GM19238 (cell line): ENCODE results near the gene NECTIN3.

Experiments
- DNase-seq: peaks from one replicate; pipeline ENCODE4 v3.0.0; 2011; ENCODE audit warnings: low spot score; ENCODE audit not compliant: insufficient read length

NECTIN3 gene

GRCh38 chr3:111081008-111081545 is 9.5 kb downstream of the NECTIN3 start:
- no peak for DNase-seq

DNA sequence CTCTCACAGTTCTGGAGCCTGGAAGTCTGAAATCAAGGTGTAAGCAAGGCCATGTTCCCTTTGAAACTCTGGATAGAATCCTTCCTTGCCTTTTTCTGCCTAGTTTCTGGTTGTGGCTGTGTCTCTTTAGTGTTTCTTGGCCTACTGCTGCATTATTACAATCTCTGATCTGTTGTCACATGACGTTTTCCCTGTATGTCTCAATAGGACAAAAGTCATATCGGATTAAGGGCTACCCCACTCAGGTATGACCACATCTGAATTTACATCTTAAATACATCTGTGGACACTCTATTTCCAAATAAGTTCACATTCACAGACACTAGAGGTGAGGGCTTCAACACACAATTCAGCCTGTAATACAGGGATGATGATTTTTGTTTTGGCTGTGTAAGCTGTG is 13.3 kb downstream of the NECTIN3 start:
- DNase-seq = no peak

DNA sequence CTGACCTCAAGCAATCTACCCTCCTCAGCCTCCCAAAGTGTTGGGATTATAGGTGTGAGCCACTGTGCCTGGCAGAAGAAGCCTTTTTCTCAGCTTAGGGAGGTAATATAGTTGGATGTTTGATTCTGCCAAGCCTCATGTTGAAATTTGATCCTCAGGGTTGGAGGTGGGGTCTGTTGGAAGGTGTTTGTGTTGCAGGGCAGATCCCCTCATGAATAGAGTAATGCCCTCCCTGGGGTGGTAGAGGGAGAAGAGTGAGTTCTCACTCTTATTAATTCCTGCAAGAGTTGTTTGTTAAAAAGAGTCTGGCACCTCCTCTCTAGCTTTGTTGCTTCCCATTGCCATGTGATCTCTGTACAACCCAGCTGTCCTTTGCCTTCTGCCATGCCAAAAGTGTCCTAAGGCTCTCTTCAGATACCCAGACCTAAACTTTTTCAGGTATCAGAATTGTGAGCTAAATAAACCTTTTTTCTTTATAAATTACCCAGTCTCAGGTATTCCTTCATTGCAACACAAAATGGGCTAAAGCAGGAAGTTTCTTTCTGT is 16.4 kb downstream of the NECTIN3 start:
- no peak for DNase-seq

DNA sequence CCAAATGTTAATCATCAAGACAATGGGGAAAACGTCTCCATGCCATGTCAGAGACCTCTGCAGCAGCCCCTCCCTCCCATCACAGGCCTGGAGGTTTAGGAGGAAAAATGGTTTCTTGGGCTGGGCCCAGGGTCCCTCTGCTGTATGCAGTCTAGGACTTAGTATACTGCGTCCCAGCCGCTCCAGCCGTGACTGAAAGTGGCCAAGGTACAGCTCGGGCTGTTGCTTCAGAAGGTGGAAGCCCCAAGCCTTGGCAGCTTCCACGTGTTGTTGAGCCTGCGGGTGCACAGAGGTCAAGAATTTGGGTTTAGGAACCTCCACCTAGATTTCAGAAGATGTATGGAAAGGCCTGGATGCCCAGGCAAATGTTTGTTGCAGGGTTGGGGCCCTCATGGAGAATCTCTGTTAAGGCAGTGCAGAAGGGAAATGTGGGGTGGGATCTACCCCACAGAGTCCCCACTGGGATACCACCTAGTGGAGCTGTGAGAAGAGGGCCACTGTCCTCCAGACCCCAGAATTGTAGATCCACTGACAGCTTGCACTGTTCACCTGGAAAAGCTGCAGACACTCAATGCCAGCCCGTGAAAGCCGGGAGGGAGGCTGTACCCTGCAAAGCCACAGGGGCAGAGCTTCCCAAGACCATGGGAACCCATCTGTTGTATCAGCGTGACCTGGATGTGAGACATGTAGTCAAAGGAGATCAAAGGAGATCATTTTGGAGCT is 25.0 kb downstream of the NECTIN3 start:
- no peak for DNase-seq

DNA sequence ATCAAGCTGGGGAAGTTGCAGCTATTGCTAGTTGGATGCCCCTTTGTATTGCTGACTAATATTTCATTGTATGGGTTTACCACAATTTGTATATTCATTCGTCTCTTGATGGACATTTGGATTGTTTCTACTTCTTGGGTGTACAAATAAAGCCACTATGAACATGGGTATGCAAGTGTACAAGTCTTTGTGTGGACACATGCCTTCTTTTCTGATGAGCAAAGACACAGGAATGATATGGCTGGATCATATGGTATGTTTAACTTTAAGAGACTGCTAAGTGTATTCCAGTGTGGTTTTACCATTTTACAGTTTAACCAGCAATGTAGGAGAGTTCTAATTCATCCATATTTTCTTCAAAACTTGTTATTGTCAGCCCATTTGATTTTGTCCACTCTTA is 32.2 kb downstream of the NECTIN3 start:
- DNase-seq = no peak

GRCh38 chr3:111106993-111107661 is 35.5 kb downstream of the NECTIN3 start:
- DNase-seq = no peak

DNA sequence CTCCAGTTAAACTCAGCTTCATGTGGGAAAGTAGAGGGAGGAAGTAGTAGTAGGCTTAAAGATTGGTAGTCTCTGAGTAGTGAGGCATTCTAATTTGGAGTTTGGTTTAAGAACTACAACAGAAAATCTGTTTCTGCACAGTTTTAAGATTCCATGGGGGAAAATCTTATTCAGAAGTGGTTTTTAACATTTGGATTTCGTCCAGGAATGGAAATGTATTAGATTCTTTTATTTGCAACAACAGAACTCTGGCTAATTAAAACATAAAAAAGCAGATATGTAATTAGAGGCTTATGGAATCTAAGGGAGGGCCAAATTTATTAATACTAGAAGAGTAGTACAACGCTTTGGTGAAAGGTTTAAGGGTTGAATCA is 36.0 kb downstream of the NECTIN3 start:
- DNase-seq = no peak

GRCh38 chr3:111112913-111113312 is 41.3 kb downstream of the NECTIN3 start:
- no peak for DNase-seq

GRCh38 chr3:111128884-111129283 is 57.3 kb downstream of the NECTIN3 start:
- DNase-seq = no peak

DNA sequence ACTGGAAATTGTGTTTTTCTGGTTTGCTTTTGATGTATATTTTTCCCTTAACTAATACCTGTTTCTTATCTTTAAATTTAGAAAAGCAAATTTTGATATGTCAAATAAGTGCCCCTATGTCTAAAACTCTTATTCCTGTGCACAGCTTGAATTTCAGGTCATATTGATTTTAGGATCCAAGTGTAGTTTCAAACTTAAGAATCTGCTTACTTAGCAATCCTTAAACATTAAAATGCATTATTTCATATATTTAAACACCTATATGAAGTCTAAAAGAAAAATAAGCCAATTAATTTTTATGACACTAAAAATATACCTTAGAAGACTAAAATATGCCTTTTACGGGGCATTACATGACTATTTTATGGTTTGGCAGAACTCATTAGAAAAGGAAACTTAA is 59.2 kb downstream of the NECTIN3 start:
- no peak for DNase-seq

- no peak for DNase-seq
Measured at GRCh38 chr3:111134302-111134701, 62.7 kb downstream of the NECTIN3 start.

- DNase-seq = no peak
Measured at GRCh38 chr3:111151438-111151837, 79.8 kb downstream of the NECTIN3 start.

DNA sequence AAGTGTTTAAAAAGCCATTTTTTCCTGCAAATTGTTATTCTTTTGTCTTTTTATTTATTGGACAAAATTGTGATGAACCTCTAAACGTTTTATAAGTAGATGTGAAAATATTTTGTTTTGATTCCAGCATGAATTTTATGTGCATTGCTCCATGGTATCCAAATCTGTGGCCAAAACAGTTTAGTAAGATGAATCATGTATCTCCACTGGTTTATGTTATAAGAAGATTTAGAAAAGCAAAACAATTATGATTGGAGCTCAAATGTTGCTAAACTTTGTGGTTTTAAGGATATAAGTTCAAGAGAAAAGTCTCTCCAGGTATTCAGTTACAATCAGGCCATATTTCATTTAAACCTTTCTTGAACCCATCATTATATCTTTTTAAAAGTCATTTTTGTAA is 80.9 kb downstream of the NECTIN3 start:
- no peak for DNase-seq

GRCh38 chr3:111156517-111156916 is 84.9 kb downstream of the NECTIN3 start:
- no peak for DNase-seq

DNA sequence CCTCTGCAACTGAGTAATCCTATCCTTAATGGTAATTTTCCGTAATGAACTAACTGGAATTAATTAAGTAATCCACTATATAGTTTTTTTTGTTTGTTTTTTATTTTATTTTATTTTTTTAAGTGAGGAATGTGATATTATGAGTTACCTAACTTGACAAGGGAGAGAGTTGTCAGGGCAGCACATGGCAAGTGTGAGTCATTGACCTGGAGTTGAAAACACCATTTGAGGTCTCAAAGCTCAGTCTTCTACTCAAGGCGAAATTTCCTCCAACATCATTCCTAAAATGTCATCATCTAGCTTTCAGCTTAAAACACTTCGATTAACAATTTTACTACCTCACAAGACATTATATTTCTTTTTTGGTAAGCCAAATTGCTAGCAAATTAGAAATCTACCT is 87.8 kb downstream of the NECTIN3 start:
- no peak for DNase-seq

DNA sequence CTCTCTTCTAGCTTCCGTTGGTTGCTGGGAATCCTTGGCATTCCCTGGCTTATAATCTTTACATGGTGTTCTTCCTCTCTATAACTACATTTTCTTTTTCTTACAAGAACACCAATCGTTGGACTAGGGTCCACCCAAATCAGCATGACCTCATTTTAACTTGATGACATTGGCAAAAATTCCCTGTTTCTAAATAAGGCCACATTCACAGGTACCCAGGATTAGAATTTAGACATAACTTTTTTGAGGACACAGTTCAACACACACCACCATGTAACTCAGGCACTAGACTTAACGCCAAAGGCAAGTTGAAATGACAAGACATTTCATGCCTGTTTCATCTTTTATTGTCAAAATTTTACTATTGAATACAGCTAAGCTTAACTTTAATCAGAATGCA is 93.0 kb downstream of the NECTIN3 start:
- no peak for DNase-seq

DNA sequence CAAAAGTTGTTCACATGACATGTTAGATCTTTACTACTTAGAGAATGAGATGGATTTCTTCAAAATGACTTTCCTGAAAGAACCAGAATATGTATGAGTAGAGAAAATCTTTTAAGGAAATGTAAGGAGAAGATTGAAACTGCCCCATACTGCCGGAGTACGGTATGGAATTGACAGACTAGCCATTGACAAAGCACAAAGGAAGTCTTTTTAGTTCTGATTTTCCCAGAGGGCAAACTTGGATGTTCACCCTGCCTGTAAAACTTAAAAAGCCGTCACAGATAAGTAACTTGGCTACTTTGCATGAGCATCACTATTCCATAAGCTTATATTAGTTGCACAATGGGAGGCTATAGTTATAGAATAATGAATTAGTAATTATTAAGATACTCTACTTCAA is 93.8 kb downstream of the NECTIN3 start:
- DNase-seq = no peak

DNA sequence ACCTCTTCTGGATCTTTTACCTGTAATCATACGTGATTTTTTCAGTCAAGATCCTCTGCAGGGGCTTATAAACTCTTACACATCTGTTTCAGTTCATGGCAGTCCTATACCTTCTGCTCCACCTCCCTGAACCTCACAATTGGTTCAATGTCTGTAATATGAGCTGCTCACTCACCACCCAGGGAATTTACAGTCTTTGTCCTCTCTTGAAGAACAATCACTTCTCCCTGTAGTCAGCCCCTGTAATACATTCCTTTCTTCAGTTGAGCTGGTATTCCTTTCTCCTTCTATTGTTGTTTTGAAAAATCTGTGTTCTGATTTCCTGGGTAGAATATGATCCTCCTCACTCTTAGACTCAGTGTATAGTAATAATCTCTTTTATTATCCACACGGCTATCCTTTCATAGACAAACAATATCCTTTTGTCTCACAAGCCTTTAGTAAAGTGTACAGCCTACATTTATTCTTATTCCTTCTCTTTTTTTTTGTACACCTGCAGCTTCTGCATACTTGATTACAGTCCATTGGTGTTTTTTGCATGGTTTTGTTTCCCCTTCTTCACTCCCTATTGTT is 101.8 kb downstream of the NECTIN3 start:
- no peak for DNase-seq

DNA sequence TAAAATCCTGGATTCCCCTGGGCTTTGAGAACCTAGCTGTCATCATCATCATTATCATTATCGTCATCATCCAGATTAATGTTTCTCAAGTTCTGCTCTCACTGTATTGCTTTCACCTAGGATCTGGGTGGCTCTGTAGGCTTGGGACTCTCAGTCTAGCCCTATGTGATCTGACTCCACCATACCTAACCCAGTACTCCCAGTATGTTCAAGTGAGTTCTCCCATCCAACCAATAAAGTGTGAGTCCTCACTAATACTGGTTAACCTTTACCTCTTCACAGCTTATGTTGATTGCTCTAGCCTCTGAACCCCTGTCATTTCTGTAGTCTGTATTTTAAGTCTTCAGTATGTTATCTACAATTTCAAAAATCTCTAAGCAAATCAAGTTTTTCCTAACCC is 102.3 kb downstream of the NECTIN3 start:
- no peak for DNase-seq

DNA sequence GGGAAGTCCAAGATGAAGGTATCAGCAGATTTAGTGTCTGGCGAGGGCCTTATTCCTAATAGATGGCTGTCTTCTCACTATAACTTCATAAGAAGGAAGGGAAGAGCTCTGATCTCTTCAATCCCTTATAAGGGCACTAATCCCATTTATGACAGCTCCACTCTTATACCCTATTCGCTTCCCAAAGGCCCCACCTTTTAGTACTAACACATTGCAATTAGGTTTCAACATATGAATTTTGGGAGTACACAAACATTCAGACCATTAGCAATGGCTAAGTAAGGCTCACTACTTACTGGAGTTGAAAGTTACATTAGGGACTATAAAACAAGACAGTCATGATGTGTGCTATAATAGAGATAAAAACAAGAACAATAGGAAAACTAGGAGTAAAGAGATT is 118.9 kb downstream of the NECTIN3 start:
- DNase-seq = no peak

GRCh38 chr3:111193472-111193871 is 121.9 kb downstream of the NECTIN3 start:
- DNase-seq = no peak

- DNase-seq = no peak
Measured at GRCh38 chr3:111194048-111194447, 122.4 kb downstream of the NECTIN3 start.
